Right atrium auricular region (tissue), 2 donors: ENCODE measurements around the gene ISCU. TPM values are rescaled to one million over a fixed set of nuclear protein-coding genes. Genes with fewer than 3 reads are reported as not detected.

Experiments
- DNase-seq: peaks from one replicate; pipeline ENCODE4 v3.0.0-alpha.2; 2019; ENCODE audit warnings: low spot score
- H3K27ac ChIP-seq, 2 donors: fragments of 200-600 bp; sonication (generic); 1 replicate in 1 of 2; 2 replicates in 1 of 2; pipeline ENCODE4 v1.5.1; 2016 to 2019
- H3K27me3 ChIP-seq, 2 donors: fragments of 200-600 bp; sonication (generic); one replicate each; pipeline versions ENCODE4 v1.5.1 to v1.6.0; 2017 to 2019
- H3K36me3 ChIP-seq: fragments of 200-600 bp; sonication (generic); one replicate; pipeline ENCODE4 v1.5.1; 2016
- H3K4me1 ChIP-seq, 2 donors: fragments of 200-600 bp; sonication (generic); one replicate each; pipeline versions ENCODE4 v1.5.1 to v1.6.0; 2017 to 2019
- H3K4me3 ChIP-seq, 2 donors: fragments of 200-600 bp; sonication (generic); 1 replicate in 1 of 2; 2 replicates in 1 of 2; pipeline ENCODE4 v1.5.1; 2017 to 2019; ENCODE audit warnings: mild to moderate bottlenecking in 1 of 2, moderate library complexity in 1 of 2
- H3K9me3 ChIP-seq, 2 donors: fragments of 200-600 bp; sonication (generic); one replicate each; pipeline ENCODE4 v1.5.1; 2019
- CTCF ChIP-seq, 2 donors: fragments of 200-600 bp; sonication (generic); IDR thresholded peaks; one replicate each; pipeline ENCODE4 v1.5.1; 2019; ENCODE audit warnings: antibody characterized with exemption in 2 of 2
- total RNA-seq, 2 donors: library from RNA; depleted of rRNA; stranded (reverse); fragments of >200 nt; gene quantifications; one replicate each; pipeline ENCODE4 v1.1.0, GENCODE V29; 2016

The ISCU gene
- total RNA-seq, 2 donors from 2014 or later, result 421 to 433 TPM

DNA sequence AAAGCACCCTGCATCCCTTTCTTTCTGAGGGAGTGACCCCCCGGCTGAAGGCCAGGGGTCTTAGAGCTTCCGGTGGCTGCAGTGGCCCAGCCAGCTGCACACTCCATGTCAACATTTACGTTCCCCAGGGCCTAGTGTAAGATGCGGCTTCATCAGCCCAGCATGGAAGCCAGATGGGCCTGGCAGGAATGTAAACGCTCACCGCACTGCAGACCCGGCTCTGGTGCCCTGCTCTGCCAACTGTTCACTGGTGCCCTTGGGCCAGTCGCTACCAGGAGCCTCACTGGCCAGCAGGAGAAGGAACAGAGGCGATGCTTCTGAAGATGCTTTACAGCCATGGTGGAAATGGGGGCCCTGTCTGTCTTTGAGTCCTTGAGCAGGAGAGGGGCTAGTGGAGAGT is 44.1 kb downstream of the ISCU start:
- H3K36me3 ChIP-seq, result no peaks in the 10 kb centered on the region

GRCh38 chr12:108607981-108608600 is 45.7 kb downstream of the ISCU start:
- no peaks in the 10 kb centered on the region for H3K36me3 ChIP-seq
- no peak overlapping the region for H3K27ac ChIP-seq
- H3K27me3 ChIP-seq, result no peaks in the 10 kb centered on the region
- H3K4me3 ChIP-seq, result no peak overlapping the region
- no peaks in the 10 kb centered on the region for H3K9me3 ChIP-seq
- TF ChIP-seq CTCF (IDR thresholded peaks at IDR 0.05), result no peak
- DNase-seq, result no peak
- peaks cover 0 to 12% of the 10 kb centered on the region in 2 donors for H3K4me1 ChIP-seq

More for the DNA sequence above, 44.1 kb downstream of the ISCU start:
- Histone ChIP-seq H3K4me3 (no peak overlapping the region), H3K4me1 (peaks cover 0 to 12% of the 10 kb centered on the region in 2 donors), H3K9me3 (no peaks in the 10 kb centered on the region), H3K27me3 (no peaks in the 10 kb centered on the region), H3K27ac (no peak overlapping the region)
- no peak for DNase-seq
- TF ChIP-seq CTCF (IDR thresholded peaks at IDR 0.05), result no peak

GRCh38 chr12:108608616-108609015 is 46.2 kb downstream of the ISCU start:
- Histone ChIP-seq H3K4me1 (peaks cover 0 to 12% of the 10 kb centered on the region in 2 donors), H3K27ac (no peak overlapping the region), H3K4me3 (no peak overlapping the region), H3K36me3 (no peaks in the 10 kb centered on the region), H3K27me3 (no peaks in the 10 kb centered on the region), H3K9me3 (no peaks in the 10 kb centered on the region)
- DNase-seq, result no peak
- TF ChIP-seq CTCF (IDR thresholded peaks at IDR 0.05), result no peak

DNA sequence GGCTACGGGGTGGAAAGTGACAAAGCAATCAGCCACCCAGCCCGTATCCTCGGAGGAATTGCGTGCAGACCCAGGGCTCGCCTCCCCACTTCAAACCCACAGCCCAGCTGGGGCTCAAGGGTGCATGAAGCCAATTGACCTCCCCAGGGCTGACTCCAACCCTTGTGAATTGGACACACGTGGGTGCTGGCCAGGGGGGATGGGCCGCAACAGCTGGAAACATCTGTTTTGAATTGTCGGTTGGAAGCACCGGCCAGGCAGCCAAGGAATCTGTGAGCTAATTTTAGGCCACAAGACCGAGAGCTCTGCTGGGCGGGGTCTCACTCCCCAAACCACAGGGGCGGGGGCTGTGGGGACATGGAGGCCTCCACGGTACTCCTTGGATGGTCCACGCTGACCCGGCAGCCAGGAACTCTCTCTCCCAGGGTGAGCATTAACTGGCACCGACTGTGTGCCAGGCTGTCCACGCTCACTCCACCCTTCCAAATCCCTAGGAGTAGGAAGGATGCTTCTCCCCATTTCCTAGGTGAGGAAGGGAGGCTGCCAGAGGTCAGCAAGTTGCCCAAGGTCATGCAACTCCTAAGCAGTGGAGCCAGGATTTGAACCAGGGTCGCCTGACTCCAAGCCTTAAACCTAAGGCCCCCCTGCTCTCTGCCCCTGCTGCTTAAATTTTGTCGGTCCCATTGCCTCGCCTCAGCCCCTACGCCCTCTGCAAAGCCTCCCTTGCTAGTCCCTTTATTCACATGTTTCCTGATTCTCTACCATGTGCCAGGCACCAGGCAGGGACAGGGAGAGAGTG is 47.3 kb downstream of the ISCU start:
- H3K4me3 ChIP-seq, result no peak overlapping the region
- H3K4me1 ChIP-seq, result peaks cover 0 to 12% of the 10 kb centered on the region in 2 donors
- H3K27me3 ChIP-seq, result no peaks in the 10 kb centered on the region
- DNase-seq, result peak; percentile 79
- H3K36me3 ChIP-seq, result no peaks in the 10 kb centered on the region
- no peak for TF ChIP-seq CTCF (IDR thresholded peaks at IDR 0.05)
- no peak overlapping the region for H3K27ac ChIP-seq
- H3K9me3 ChIP-seq, result no peaks in the 10 kb centered on the region

DNA sequence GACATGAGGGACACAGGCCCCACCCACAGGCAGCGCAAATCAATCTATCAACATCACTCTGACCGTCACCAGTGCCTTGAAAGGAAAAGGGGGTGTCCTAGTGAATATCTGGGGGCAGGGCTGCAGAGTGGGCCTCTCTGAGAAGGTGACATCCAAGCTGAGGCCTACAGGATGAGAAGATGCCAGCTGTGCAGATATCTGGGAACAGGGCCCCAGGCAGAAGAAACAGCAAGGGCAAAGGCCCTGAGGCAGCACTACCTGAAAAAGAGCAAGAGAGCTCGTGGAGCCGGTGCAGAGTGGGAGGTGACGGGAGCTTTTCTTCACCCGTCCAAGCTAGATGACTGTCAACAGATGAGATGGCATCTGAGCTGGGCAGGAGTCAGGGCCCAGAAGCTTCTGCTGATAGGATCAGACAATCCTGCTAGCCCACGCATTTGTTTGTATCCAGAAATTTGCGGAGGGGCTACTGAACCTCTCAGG is 48.0 kb downstream of the ISCU start:
- DNase-seq, result no peak
- H3K27me3 ChIP-seq, result no peaks in the 10 kb centered on the region
- TF ChIP-seq CTCF (IDR thresholded peaks at IDR 0.05), result no peak
- H3K36me3 ChIP-seq, result no peaks in the 10 kb centered on the region
- no peak overlapping the region for H3K27ac ChIP-seq
- peaks cover 0 to 12% of the 10 kb centered on the region in 2 donors for H3K4me1 ChIP-seq
- no peaks in the 10 kb centered on the region for H3K9me3 ChIP-seq
- no peak overlapping the region for H3K4me3 ChIP-seq
